AG09319 (cell line): ENCODE measurements around the gene DOCK1.

Experiments used
- DNase-seq: peaks from one replicate; pipeline ENCODE4 v3.0.0-alpha.2; 2010; ENCODE audit warnings: low read depth; ENCODE audit errors: extremely low read depth
- CTCF ChIP-seq: IDR thresholded peaks from 2 replicates; pipeline ENCODE4 v1.5.1; 2011; ENCODE audit warnings: low read depth, mild to moderate bottlenecking, inconsistent platforms, low read length, moderate library complexity

The DOCK1 gene

DNA sequence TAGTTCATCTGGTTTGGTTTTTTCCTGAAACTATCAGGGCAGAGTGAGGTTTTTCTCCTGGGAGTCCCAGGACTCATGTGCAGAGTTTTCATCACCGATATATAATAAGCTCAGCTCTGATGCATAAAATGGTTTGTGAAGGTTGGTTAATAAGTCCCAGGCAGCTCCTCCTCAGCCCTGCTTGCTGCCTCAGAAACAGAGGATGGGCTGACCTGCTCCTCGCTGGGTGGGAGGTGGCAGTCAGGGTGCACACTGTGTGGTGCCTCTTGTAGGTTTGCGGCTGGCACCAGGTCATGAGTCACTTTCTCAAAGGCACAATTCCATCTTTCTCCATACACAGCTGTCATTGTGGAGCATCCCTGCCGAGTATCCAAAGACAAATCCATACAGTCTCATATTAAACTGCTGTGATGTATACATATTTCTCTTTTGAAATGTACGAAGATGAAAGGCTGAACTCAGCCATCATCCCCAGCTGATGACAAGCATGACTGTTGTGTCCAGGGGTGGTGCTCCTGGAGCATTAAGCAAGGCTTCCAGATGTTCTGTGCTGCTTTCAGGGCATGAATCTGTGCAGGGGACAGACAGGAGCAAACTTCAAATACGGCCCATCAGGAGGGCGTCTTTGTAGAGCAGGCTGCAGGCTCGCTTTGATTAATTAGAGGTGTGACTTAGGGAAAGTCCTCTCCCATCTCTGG lies 518.1 kb downstream of the DOCK1 start:
- no peak for TF ChIP-seq CTCF
- DNase-seq, result no peak

DNA sequence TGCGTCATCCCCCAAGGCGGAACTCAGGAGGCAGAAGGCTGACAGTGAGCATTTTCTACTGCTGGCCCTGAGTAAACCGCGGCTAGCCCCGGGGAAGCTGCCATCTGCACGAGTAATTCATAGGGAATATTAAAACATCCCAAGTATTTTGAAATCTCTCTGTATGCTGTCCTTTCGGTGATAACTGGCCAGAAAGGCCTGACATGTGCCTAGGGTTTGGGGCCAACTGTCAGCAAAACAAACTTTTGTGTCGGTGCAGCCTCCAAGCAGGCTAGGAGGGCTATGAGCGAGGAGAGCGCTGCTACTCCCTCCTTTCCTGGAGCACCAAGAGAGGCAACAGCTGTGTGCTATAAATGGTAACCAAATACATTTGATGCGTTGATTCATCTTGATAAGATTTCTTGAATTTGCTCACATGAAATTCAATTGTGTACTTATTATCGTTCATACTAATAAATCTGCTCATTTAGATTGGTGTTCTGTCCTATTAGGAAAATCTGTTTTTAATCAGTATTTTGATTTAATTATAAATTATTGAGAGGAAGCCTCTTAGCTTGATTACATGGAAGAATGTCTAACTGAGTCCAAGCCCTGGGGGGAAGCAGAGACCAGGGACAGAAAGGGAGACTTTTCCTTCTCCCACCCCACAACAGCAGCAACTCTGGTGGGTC lies 519.5 kb downstream of the DOCK1 start:
- DNase-seq, result no peak
- no peak for TF ChIP-seq CTCF

DNA sequence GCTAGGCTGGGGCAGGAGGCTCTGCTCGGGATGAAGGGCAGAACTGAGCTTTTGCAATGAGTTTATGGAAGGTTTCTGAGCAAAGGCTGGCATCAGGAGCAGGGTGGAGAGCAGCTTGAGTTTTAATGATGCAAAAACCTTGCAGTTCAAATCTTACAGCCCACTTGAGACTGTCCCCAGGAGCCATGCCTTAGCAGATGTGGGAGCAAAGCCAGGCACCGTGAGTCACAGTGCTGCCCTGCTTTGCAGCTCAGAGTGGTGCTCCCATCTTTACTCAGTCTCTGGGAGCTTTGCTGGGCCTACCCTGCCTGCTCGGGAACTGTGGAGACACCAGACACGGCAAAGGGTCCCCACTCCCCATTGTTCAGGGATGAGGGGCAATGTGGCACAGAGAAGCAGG lies 521.5 kb downstream of the DOCK1 start:
- TF ChIP-seq CTCF, result no peak
- no peak for DNase-seq

DNA sequence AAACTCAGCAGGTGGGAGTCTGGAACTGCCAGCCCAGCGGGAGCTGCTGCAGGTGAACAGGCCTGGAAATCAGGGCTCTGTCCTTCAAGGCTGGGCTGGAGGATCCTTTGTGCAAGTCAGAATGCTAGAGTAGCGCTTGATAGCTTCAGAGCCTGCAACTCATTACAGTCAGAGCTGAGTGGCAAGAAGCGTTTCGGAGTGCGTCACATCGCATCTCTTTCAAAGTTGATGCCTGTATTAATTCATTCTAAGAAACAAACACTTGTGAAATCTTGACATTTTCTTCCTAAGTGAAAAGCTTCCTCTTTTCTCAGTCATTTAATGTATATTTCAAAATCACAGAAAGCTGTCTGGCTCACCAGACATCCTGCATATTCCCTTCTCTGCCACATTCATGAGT lies 522.7 kb downstream of the DOCK1 start:
- DNase-seq, result no peak
- TF ChIP-seq CTCF, result no peak

DNA sequence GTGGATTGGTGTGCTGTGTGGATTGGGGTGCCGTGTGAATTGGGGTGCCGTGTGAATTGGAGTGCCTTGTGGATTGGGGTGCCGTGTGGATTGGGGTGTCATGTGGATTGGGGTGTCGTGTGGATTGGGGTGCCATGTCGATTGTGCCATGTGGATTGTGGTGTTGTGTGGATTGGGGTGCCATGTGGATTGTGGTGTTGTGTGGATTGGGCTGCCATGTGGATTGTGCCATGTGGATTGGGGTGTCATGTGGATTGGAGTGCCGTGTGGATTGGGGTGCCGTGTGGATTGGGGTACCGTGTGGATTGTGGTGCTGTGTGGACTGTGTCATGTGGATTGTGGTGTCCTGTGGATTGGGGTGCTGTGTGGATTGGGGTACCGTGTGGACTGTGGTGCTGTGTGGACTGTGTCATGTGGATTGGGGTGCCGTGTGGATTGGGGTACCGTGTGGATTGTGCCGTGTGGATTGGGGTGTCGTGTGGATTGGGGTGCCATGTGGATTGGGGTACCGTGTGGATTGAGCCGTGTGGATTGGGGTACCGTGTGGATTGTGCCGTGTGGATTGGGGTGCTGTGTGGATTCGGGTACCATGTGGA lies 523.3 kb downstream of the DOCK1 start:
- DNase-seq, result no peak
- no peak for TF ChIP-seq CTCF

- TF ChIP-seq CTCF, result no peak
- DNase-seq, result no peak
Observed at GRCh38 chr10:127429601-127430312, 524.5 kb downstream of the DOCK1 start.

DNA sequence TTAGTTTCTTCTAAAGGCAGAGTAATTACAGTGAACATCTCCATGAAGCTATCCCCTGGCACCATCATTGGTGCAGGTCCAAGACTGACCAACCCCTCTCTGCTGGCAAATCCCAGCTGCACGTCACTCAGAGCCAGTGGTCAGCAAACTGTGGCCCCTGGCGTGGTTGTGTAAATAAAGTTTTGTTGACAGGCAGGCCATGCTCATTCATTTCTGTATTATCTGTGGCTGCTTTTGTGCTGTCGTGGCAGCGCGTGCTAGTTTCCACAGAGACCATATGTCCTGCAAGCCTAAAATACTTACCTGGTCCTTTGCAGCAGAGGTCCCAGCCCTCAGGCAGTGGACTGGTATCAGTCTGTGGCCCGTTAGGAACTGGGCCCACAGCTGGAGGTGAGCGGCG lies 526.3 kb downstream of the DOCK1 start:
- no peak for DNase-seq
- TF ChIP-seq CTCF, result no peak
